HL-60 (cell line): ENCODE data around the gene SRRD.
"Not testable (repeated sequence)": the region's sequence is repeated elsewhere in the genome, so short reads cannot be mapped to it uniquely, and the experiment has no call there.

Experiments
- DNase-seq, 2 experiments: peaks; one replicate each; pipeline ENCODE4 v3.0.0-alpha.2; 2010 to 2020; ENCODE audit warnings: low read depth in 1 of 2, low spot score in 1 of 2
- H3K27ac ChIP-seq: fragments of 250-450 bp; sonication (Bioruptor Pico); replicated peaks from 2 replicates; pipeline ENCODE4 v1.5.1; 2020; ENCODE audit warnings: mild to moderate bottlenecking, moderate library complexity
- H3K27me3 ChIP-seq: fragments of 250-450 bp; sonication (Bioruptor Pico); 2 replicates; pipeline ENCODE4 v1.5.1; 2021; ENCODE audit warnings: mild to moderate bottlenecking, moderate library complexity; ENCODE audit not compliant: insufficient read depth, poor library complexity, severe bottlenecking
- H3K4me3 ChIP-seq: replicated peaks from 2 replicates; pipeline ENCODE4 v1.5.1; 2011; ENCODE audit warnings: mild to moderate bottlenecking, control low read depth, low read length; ENCODE audit not compliant: insufficient read depth
- CTCF ChIP-seq: IDR thresholded peaks from one replicate; pipeline ENCODE4 v1.5.1; 2011; ENCODE audit warnings: low read length, control low read depth, inconsistent platforms; ENCODE audit not compliant: insufficient read depth
- GABPA ChIP-seq: IDR thresholded peaks from 2 replicates; pipeline ENCODE4 v1.6.1; 2012; ENCODE audit warnings: low read depth
- POLR2AphosphoS5 ChIP-seq: IDR thresholded peaks from 2 replicates; pipeline ENCODE4 v1.6.1; 2012; ENCODE audit warnings: low read depth
- REST ChIP-seq: IDR thresholded peaks from 2 replicates; pipeline ENCODE4 v1.6.1; 2012; ENCODE audit warnings: low read depth; ENCODE audit not compliant: insufficient replicate concordance
- SPI1 ChIP-seq: IDR thresholded peaks from 2 replicates; pipeline ENCODE4 v1.6.1; 2012; ENCODE audit warnings: low read depth, mild to moderate bottlenecking, borderline replicate concordance

The SRRD gene

DNA sequence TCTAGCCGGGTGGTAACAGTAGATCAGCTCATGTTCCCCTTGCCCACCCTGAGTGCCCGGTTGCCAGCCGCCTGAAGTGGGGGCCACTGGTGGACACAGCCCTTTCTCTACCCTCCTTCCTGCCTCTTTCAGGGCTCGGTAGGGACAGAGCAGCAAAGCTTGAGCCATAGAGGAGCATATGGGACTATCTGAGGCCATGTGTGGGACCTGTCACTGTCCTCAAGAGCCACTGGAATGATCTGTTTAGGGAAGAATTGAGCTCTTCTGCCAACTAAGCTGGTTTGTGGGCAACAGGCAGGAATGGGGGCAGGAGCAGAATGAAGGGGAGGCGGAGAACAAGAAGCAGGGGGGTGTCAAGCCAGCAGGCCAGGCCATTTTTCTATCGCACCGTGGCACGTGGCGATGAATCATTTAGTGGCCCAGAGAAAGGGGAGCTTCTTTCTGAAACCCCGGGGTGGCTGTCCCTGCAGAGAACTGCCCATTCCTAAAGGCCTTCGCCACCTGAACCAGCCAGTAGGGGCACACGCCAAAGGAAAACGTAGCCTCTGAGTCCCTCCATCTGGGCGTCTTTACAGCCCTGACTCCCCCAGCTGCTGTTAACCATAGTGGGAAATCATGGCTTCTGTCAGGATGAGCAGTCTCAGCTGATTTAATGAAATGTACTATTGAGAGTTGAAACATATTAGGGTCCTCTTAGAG, 45.8 kb upstream of the SRRD start:
- no peak for DNase-seq
- Histone ChIP-seq H3K27me3 (no peaks in the 10 kb centered on the region), H3K27ac (no peak overlapping the region), H3K4me3 (no peak overlapping the region)
- no peak for TF ChIP-seq GABPA
- TF ChIP-seq CTCF: no peak
- TF ChIP-seq REST: no peak
- no peak for TF ChIP-seq SPI1
- no peak for TF ChIP-seq POLR2AphosphoS5

DNA sequence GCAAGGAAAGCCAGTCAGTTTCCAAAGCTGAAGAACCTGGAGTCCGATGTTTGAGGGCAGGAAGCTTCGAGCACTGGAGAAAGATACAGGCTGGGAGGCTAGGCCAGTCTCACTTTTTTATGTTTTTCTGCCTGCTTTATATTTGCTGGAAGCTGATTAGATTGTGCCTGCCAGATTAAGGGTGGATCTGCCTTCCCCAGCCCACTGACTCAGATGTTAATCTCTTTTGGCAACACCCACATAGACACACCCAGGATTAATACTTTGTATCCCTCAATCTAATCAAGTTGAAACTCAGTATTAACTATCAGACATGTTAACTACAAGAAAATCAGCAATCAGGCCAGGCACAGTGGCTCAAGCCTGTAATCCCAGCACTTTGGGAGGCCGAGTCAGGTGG, 44.9 kb upstream of the SRRD start:
- not testable (repeated sequence) for H3K27ac ChIP-seq, H3K27me3 ChIP-seq, DNase-seq, H3K4me3 ChIP-seq

DNA sequence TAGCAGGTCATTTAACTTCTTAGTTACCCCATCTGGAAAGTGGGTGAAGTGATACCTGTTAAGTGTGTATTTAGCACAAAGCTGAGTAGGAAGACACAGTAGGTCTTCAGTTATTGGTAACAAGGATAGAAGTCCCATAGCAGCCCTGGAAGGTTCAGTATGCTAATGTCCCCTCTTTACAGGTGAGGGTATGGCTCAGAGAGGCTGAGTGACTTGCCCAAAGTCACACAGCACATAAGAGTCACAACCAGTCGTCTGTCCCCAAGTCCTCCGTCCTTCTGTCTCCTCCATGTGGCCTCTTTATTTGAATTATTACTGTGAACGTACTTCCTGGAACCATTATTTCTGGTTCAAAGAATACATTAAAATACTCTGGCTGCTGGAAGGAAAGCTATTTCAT, 44.1 kb upstream of the SRRD start:
- no peak for DNase-seq

More for the DNA sequence above, 44.1 kb upstream of the SRRD start:
- no peak overlapping the region for H3K4me3 ChIP-seq
- H3K27me3 ChIP-seq: no peaks in the 10 kb centered on the region
- no peak overlapping the region for H3K27ac ChIP-seq
- TF ChIP-seq GABPA (no peak), SPI1 (no peak), REST (no peak), POLR2AphosphoS5 (no peak), CTCF (no peak)
